Measurements from ENCODE around the gene AFTPH. TPM values are rescaled to one million over a fixed set of nuclear protein-coding genes. Genes with fewer than 3 reads are reported as not detected.

The AFTPH gene
- total and polyA plus RNA-seq, 7 donors, result 12.0 to 26.8 (median 13.1) TPM

- Histone ChIP-seq H3K27ac (no peak overlapping the region), H3K4me1 (no peaks in the 10 kb centered on the region), H3K4me3 (no peak overlapping the region), H3K27me3 (ENCODE audit: insufficient read depth in 3 of 3, low read length in 2 of 3) (no peaks in the 10 kb centered on the region), H3K9me3 (no peaks in the 10 kb centered on the region), H3K36me3 (ENCODE audit: insufficient read depth in 1 of 2, low read depth in 1 of 2) (no peaks in the 10 kb centered on the region)
- 95 to 96% (median 95%) methylated on average over 11 of the region's 11 CpGs for WGBS, 3 donors
- TF ChIP-seq CTCF (IDR thresholded peaks at IDR 0.05), result no peak
- no peak for ATAC-seq
- no peak for DNase-seq
- intact Hi-C loops (cut with DNase I), result no loop called here
These were observed 78.3 kb downstream of the AFTPH start for GRCh38 chr2:64602436-64602835.

GRCh38 chr2:64604155-64604554 lies 80.0 kb downstream of the AFTPH start:
- H3K4me3 ChIP-seq, result no peak overlapping the region
- ATAC-seq, result no peak
- no peaks in the 10 kb centered on the region for H3K27me3 ChIP-seq (ENCODE audit: insufficient read depth in 3 of 3, low read length in 2 of 3)
- no peaks in the 10 kb centered on the region for H3K4me1 ChIP-seq
- no peaks in the 10 kb centered on the region for H3K36me3 ChIP-seq (ENCODE audit: insufficient read depth in 1 of 2, low read depth in 1 of 2)
- intact Hi-C loops (cut with DNase I), result no loop called here
- H3K27ac ChIP-seq, result no peak overlapping the region
- H3K9me3 ChIP-seq, result no peaks in the 10 kb centered on the region
- no peak for DNase-seq
- WGBS, 3 donors, result 95 to 98% (median 96%) methylated on average over 2 of the region's 2 CpGs
- TF ChIP-seq CTCF (IDR thresholded peaks at IDR 0.05), result no peak

GRCh38 chr2:64605026-64605471 lies 80.9 kb downstream of the AFTPH start:
- peak in 2 of 4 donors; percentile 48 to 59 for ATAC-seq
- TF ChIP-seq CTCF (IDR thresholded peaks at IDR 0.05), result no peak
- WGBS, 3 donors, result 16 to 24% (median 21%) methylated on average over 6 of the region's 6 CpGs
- no peaks in the 10 kb centered on the region for H3K36me3 ChIP-seq (ENCODE audit: insufficient read depth in 1 of 2, low read depth in 1 of 2)
- H3K9me3 ChIP-seq, result no peaks in the 10 kb centered on the region
- H3K27ac ChIP-seq, result no peak overlapping the region
- intact Hi-C loops (cut with DNase I), result loop anchor here (5.0 kb wide), 2 partner anchors 37 to 262 kb away; no protein-coding TSS in a partner anchor
- H3K4me3 ChIP-seq, result no peak overlapping the region
- no peak for DNase-seq
- peaks cover 3% of the 10 kb centered on the region for H3K4me1 ChIP-seq
- no peaks in the 10 kb centered on the region for H3K27me3 ChIP-seq (ENCODE audit: insufficient read depth in 3 of 3, low read length in 2 of 3)

- ATAC-seq, result no peak
- TF ChIP-seq CTCF (IDR thresholded peaks at IDR 0.05), result no peak
- peak overlapping the region; percentile 75 for H3K27ac ChIP-seq
- intact Hi-C loops (cut with DNase I), result loop anchor here (5.0 kb wide), 2 partner anchors 36 to 261 kb away; no protein-coding TSS in a partner anchor
- no peak for DNase-seq
- peaks cover 3% of the 10 kb centered on the region for H3K4me1 ChIP-seq
- H3K4me3 ChIP-seq, result no peak overlapping the region
- no peaks in the 10 kb centered on the region for H3K36me3 ChIP-seq (ENCODE audit: insufficient read depth in 1 of 2, low read depth in 1 of 2)
- 88 to 91% (median 88%) methylated on average over 5 of the region's 5 CpGs for WGBS, 3 donors
- H3K9me3 ChIP-seq, result no peaks in the 10 kb centered on the region
- no peaks in the 10 kb centered on the region for H3K27me3 ChIP-seq (ENCODE audit: insufficient read depth in 3 of 3, low read length in 2 of 3)
These were observed 81.9 kb downstream of the AFTPH start for GRCh38 chr2:64605991-64606478.

Data from psoas muscle (tissue), 8 donors.